KMS-11 (cell line): Measurements from ENCODE around the gene OAT.

Experiments
- H2AFZ ChIP-seq: fragments of 200-600 bp; sonication (generic); 2 replicates; pipeline ENCODE4 v1.6.1; 2016; ENCODE audit warnings: antibody characterized with exemption, mixed run types, low read depth
- H3K27ac ChIP-seq: fragments of 200-600 bp; sonication (generic); 2 replicates; pipeline ENCODE4 v1.6.1; 2016; ENCODE audit warnings: mild to moderate bottlenecking, mixed run types
- H3K27me3 ChIP-seq: fragments of 200-600 bp; sonication (generic); 2 replicates; pipeline ENCODE4 v1.6.1; 2017; ENCODE audit warnings: mild to moderate bottlenecking, low read depth, mixed run types, moderate library complexity; ENCODE audit not compliant: insufficient read depth
- H3K36me3 ChIP-seq: fragments of 200-600 bp; sonication (generic); 2 replicates; pipeline ENCODE4 v1.6.1; 2017; ENCODE audit warnings: mild to moderate bottlenecking, mixed run types; ENCODE audit not compliant: insufficient read depth
- H3K4me1 ChIP-seq: fragments of 200-600 bp; sonication (generic); 2 replicates; pipeline ENCODE4 v1.6.1; 2016; ENCODE audit warnings: mild to moderate bottlenecking, low read depth, mixed run types; ENCODE audit not compliant: poor library complexity, severe bottlenecking
- H3K4me2 ChIP-seq: fragments of 200-600 bp; sonication (generic); 2 replicates; pipeline ENCODE4 v1.7.0; 2016; ENCODE audit warnings: mild to moderate bottlenecking, mixed run types
- H3K4me3 ChIP-seq: fragments of 200-600 bp; sonication (generic); IDR thresholded peaks from 2 replicates; pipeline ENCODE4 v1.6.1; 2017; ENCODE audit warnings: low read depth, low read length, mixed read lengths; ENCODE audit not compliant: insufficient read depth
- H3K79me2 ChIP-seq: fragments of 200-600 bp; sonication (generic); 2 replicates; pipeline ENCODE4 v1.6.1; 2016; ENCODE audit warnings: low read depth, mixed run types; ENCODE audit not compliant: insufficient read depth
- H3K9ac ChIP-seq: fragments of 200-600 bp; sonication (generic); 2 replicates; pipeline ENCODE4 v1.6.1; 2016; ENCODE audit warnings: mild to moderate bottlenecking, mixed run types
- H4K20me1 ChIP-seq: fragments of 200-600 bp; sonication (generic); 2 replicates; pipeline ENCODE4 v1.6.1; 2016; ENCODE audit warnings: mild to moderate bottlenecking, mixed run types; ENCODE audit not compliant: insufficient read depth
- TF ChIP-seq, protein P1 (sequence below): fragments of 200-600 bp; sonication (generic); conservative IDR thresholded peaks from 2 replicates; pipeline ENCODE4 v1.6.1; 2017; ENCODE audit warnings: low read depth, mild to moderate bottlenecking, antibody characterized with exemption, low read length, moderate library complexity, mixed read lengths

OAT gene

DNA sequence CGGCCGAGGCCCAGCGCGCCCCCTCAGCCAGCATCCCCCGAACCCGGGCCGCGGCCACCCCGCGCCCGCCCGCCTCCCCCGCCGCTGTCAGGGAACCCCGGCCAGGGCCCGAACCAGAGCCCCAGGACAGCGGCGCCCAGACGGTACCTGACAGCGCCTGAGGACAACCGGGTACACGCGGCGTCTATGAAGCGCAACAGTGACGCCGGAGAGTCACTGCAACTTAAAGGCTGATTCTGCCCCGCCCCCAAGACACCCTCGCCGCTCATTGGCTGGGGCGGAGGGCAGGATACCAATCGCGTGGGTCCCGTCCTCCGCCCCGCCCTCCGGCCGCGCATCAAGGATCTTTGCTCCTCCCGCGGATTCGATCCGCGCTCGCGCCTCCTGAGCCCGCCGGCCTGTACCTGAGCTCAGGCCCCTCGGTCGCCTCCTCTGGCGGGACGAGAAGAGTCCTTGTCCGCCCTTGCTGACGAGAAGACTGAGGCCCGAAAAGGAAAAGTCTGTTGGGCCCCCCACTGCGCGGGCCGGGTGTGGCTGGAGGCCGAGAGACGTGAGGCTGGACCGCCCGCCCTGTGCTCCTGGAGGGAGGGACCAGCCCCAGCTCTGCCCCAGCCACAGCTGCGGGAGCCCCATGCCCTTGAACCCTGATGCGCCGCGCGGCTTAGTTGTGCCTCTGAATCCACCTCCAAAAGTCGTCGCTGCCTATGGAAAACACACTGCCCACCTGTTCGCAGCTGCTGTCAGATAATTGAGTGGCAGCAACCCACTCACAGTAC is at the start of gene OAT:
OAT (minus strand) TSS at position 198 of the 776 bp plus-strand sequence. CDS start 6,752 bp downstream, outside the sequence.
- Histone ChIP-seq H3K36me3 (no peaks in the 10 kb centered on the region), H3K27ac (peak within 1 kb of the TSS; percentile 54), H2AFZ (peak within 1 kb of the TSS; percentile 73), H3K4me1 (peaks cover 21% of the 10 kb centered on the region), H3K79me2 (peaks cover 28% of the 10 kb centered on the region), H4K20me1 (no peaks in the 10 kb centered on the region), H3K4me2 (peak within 1 kb of the TSS; percentile 83), H3K9ac (peak within 1 kb of the TSS; percentile 55), H3K27me3 (no peaks in the 10 kb centered on the region), H3K4me3 (no peak within 1 kb of the TSS)
- TF ChIP-seq, protein P1, sequence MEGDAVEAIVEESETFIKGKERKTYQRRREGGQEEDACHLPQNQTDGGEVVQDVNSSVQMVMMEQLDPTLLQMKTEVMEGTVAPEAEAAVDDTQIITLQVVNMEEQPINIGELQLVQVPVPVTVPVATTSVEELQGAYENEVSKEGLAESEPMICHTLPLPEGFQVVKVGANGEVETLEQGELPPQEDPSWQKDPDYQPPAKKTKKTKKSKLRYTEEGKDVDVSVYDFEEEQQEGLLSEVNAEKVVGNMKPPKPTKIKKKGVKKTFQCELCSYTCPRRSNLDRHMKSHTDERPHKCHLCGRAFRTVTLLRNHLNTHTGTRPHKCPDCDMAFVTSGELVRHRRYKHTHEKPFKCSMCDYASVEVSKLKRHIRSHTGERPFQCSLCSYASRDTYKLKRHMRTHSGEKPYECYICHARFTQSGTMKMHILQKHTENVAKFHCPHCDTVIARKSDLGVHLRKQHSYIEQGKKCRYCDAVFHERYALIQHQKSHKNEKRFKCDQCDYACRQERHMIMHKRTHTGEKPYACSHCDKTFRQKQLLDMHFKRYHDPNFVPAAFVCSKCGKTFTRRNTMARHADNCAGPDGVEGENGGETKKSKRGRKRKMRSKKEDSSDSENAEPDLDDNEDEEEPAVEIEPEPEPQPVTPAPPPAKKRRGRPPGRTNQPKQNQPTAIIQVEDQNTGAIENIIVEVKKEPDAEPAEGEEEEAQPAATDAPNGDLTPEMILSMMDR: no peak

DNA sequence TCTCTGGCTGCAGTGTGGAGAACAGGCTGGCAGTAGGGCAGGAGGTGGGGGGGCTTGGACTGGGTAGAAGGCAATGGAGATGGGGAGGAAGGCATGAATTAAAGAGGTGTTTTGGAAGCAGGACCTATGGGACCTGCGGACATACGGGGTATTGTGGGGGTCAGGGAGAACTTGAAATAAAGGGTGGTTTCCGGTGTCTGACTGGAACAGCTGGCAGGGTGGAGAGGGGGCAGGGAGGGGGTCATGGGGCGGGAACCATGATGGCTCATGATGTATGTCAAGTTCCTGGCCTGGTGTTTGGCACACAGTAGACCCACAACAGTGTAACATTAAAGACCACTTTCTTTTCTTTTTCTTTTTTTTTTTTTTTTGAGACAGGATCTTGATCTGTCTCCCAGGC is 48.4 kb upstream of the OAT start:
- Histone ChIP-seq H3K27ac (no peak overlapping the region), H3K79me2 (no peaks in the 10 kb centered on the region), H3K4me2 (no peak overlapping the region), H3K4me1 (no peaks in the 10 kb centered on the region), H3K9ac (no peak overlapping the region), H2AFZ (no peak overlapping the region), H3K27me3 (no peaks in the 10 kb centered on the region), H3K4me3 (no peak overlapping the region), H3K36me3 (no peaks in the 10 kb centered on the region), H4K20me1 (no peaks in the 10 kb centered on the region)
- TF ChIP-seq, protein P1: no peak

DNA sequence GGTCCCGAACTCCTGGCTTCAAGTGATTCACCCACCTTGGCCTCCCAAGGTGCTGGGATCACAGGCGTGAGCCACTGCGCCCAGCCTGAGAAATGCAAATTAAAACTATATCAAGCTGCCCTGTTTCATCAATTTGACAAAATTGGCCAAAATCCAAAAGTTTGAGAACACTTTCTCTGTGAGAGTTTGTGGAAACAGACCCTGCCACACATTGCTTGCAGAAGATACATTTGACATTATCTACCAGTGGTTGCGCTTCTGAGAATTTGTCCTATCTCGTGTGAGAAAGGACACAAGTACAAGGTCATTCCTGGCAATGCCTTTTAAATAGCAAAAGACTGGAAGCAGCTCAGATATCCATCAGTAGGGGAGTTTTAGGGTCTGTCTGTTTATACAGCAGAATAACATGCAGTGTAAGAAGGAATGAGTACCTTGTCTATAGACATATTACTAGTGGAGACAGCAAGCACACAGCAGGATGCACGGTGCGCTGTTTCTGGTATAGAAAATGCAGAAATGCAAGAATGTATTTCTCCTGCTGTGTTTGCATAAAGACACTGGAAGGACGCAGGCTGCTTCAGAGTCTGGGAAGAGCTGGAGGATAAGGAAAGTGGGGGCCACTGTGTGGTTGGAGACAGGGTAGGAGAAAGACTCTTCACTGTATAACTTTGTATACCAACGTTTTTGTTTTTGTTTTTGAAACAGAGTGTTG is 47.2 kb upstream of the OAT start:
- no peak overlapping the region for H2AFZ ChIP-seq
- no peak overlapping the region for H3K27ac ChIP-seq
- H3K36me3 ChIP-seq: no peaks in the 10 kb centered on the region
- TF ChIP-seq, protein P1: no peak
- H4K20me1 ChIP-seq: no peaks in the 10 kb centered on the region
- peaks cover 4% of the 10 kb centered on the region for H3K4me1 ChIP-seq
- H3K4me2 ChIP-seq: no peak overlapping the region
- H3K27me3 ChIP-seq: no peaks in the 10 kb centered on the region
- H3K79me2 ChIP-seq: no peaks in the 10 kb centered on the region
- no peak overlapping the region for H3K4me3 ChIP-seq
- H3K9ac ChIP-seq: no peak overlapping the region

DNA sequence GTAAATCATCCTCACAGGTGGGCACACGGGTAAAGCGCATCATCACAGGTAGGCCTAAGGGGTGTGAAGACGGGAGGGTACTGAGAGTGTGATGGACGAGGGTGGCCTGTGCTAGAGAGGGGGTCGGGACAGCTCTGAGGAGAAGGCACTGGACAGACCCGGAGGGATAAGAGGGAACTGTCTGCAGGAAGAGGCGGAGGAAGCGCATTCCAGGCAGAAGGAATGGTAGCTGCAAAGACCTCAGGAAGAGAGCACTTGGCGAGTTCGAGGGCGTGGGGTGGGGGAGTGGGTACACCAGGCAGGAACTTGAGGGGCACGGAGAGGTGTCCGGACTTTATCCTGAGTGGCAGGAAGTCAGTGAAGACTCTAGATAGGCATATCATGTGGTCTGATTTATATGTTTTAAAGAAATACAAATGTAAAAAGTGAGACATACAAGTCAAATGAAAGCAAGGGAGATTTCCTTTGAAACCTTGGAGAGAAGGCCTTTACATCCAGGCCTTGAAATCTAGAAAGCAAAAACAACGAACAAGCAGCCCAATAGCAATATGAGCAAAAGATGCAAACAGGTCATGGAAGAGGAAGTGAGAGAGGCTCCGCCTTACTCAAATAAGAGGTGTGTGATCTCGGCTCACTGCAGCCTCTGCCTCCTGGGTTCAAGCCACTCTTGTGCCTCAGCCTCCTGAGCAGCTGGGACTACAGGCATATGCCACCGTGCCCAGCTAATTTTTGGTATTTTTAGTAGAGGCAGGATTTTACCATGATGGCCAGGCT is 46.5 kb upstream of the OAT start:
- H3K27me3 ChIP-seq: no peaks in the 10 kb centered on the region
- TF ChIP-seq, protein P1: no peak
- H3K36me3 ChIP-seq: no peaks in the 10 kb centered on the region
- H3K9ac ChIP-seq: no peak overlapping the region
- peaks cover 4% of the 10 kb centered on the region for H3K4me1 ChIP-seq
- no peak overlapping the region for H2AFZ ChIP-seq
- no peaks in the 10 kb centered on the region for H3K79me2 ChIP-seq
- H3K27ac ChIP-seq: no peak overlapping the region
- H4K20me1 ChIP-seq: no peaks in the 10 kb centered on the region
- H3K4me2 ChIP-seq: no peak overlapping the region
- H3K4me3 ChIP-seq: no peak overlapping the region
